Measurements from ENCODE around the gene FHOD3. TPM values are rescaled to one million over a fixed set of nuclear protein-coding genes. Genes with fewer than 3 reads are reported as not detected.
"Not testable (repeated sequence)": the region's sequence is repeated elsewhere in the genome, so short reads cannot be mapped to it uniquely, and the experiment has no call there.

Gene FHOD3
- total RNA-seq, 1 experiment from 2014 or later: 0.34 TPM

GRCh38 chr18:36760598-36760997, 463.1 kb downstream of the FHOD3 start:
- Histone ChIP-seq H3K27ac (ENCODE audit: low read depth, low read length, poor library complexity, severe bottlenecking) (no peak overlapping the region), H3K4me3 (ENCODE audit: low read depth, low read length, poor library complexity, severe bottlenecking) (no peak overlapping the region), H3K4me1 (ENCODE audit: insufficient read depth, low read length, poor library complexity, severe bottlenecking) (no peaks in the 10 kb centered on the region), H3K27me3 (replicated peaks; ENCODE audit: insufficient read depth, low read depth, low read length, poor library complexity) (peaks cover 3% of the 10 kb centered on the region), H3K9me3 (ENCODE audit: low read depth, low read length, poor library complexity, severe bottlenecking) (no peaks in the 10 kb centered on the region), H3K36me3 (ENCODE audit: insufficient read depth, low read length, poor library complexity, severe bottlenecking) (no peaks in the 10 kb centered on the region)
- POLR2A ChIA-PET (ENCODE audit: low non-redundant PET): no interaction called here
- DNase-seq (ENCODE audit: low spot score): no peak
- TF ChIP-seq EZH2 (IDR thresholded peaks at IDR 0.05; ENCODE audit: borderline replicate concordance, low read depth, low read length, poor library complexity, severe bottlenecking) (no peak), CTCF (conservative IDR thresholded peaks at IDR 0.05; ENCODE audit: low read depth, low read length) (no peak)
- no TSS peak for BruUV-seq (replicated peaks)
- intact Hi-C loops (cut with micrococcal nuclease; ENCODE audit: unreplicated experiment): no loop called here
- CTCF ChIA-PET: interaction anchor here (0.5 kb wide), 1 partner anchor 48 kb away, joined by 4 read pairs; no protein-coding TSS in a partner anchor

- no peak overlapping the region for H3K27ac ChIP-seq (ENCODE audit: low read depth, low read length, poor library complexity, severe bottlenecking)
- H3K9me3 ChIP-seq (ENCODE audit: low read depth, low read length, poor library complexity, severe bottlenecking): no peaks in the 10 kb centered on the region
- H3K27me3 ChIP-seq (replicated peaks; ENCODE audit: insufficient read depth, low read depth, low read length, poor library complexity): peaks cover 3% of the 10 kb centered on the region
- TF ChIP-seq EZH2 (IDR thresholded peaks at IDR 0.05; ENCODE audit: borderline replicate concordance, low read depth, low read length, poor library complexity, severe bottlenecking): no peak
- 0 out of 2 replicates have a peak, but pooled peaks have one; percentile 18 for TF ChIP-seq CTCF (conservative IDR thresholded peaks at IDR 0.05; ENCODE audit: low read depth, low read length)
- DNase-seq (ENCODE audit: low spot score): no peak
- no TSS peak for BruUV-seq (replicated peaks)
- no peaks in the 10 kb centered on the region for H3K36me3 ChIP-seq (ENCODE audit: insufficient read depth, low read length, poor library complexity, severe bottlenecking)
- H3K4me3 ChIP-seq (ENCODE audit: low read depth, low read length, poor library complexity, severe bottlenecking): no peak overlapping the region
- H3K4me1 ChIP-seq (ENCODE audit: insufficient read depth, low read length, poor library complexity, severe bottlenecking): peaks cover under 1% of the 10 kb centered on the region
- CTCF ChIA-PET: interaction anchor here (0.5 kb wide), 1 partner anchor 47 kb away, joined by 4 read pairs; no protein-coding TSS in a partner anchor
- intact Hi-C loops (cut with micrococcal nuclease; ENCODE audit: unreplicated experiment): no loop called here
- POLR2A ChIA-PET (ENCODE audit: low non-redundant PET): no interaction called here
Measured at GRCh38 chr18:36761186-36761698, 463.7 kb downstream of the FHOD3 start.

- H3K27me3 ChIP-seq (replicated peaks; ENCODE audit: insufficient read depth, low read depth, low read length, poor library complexity): peaks cover 3% of the 10 kb centered on the region
- H3K4me3 ChIP-seq (ENCODE audit: low read depth, low read length, poor library complexity, severe bottlenecking): no peak overlapping the region
- peaks cover 9% of the 10 kb centered on the region for H3K4me1 ChIP-seq (ENCODE audit: insufficient read depth, low read length, poor library complexity, severe bottlenecking)
- POLR2A ChIA-PET (ENCODE audit: low non-redundant PET): no interaction called here
- DNase-seq (ENCODE audit: low spot score): no peak
- no peak overlapping the region for H3K27ac ChIP-seq (ENCODE audit: low read depth, low read length, poor library complexity, severe bottlenecking)
- BruUV-seq (replicated peaks): no TSS peak
- intact Hi-C loops (cut with micrococcal nuclease; ENCODE audit: unreplicated experiment): no loop called here
- CTCF ChIA-PET: no interaction called here
- no peaks in the 10 kb centered on the region for H3K9me3 ChIP-seq (ENCODE audit: low read depth, low read length, poor library complexity, severe bottlenecking)
- H3K36me3 ChIP-seq (ENCODE audit: insufficient read depth, low read length, poor library complexity, severe bottlenecking): no peaks in the 10 kb centered on the region
- TF ChIP-seq CTCF (conservative IDR thresholded peaks at IDR 0.05; ENCODE audit: low read depth, low read length): no peak
- no peak for TF ChIP-seq EZH2 (IDR thresholded peaks at IDR 0.05; ENCODE audit: borderline replicate concordance, low read depth, low read length, poor library complexity, severe bottlenecking)
Measured at GRCh38 chr18:36762074-36762473, 464.6 kb downstream of the FHOD3 start.

GRCh38 chr18:36762965-36763364, 465.5 kb downstream of the FHOD3 start:
- H3K4me1 ChIP-seq (ENCODE audit: insufficient read depth, low read length, poor library complexity, severe bottlenecking): peaks cover 10% of the 10 kb centered on the region
- H3K27ac ChIP-seq (ENCODE audit: low read depth, low read length, poor library complexity, severe bottlenecking); POLR2A ChIA-PET (ENCODE audit: low non-redundant PET); intact Hi-C loops (cut with micrococcal nuclease; ENCODE audit: unreplicated experiment); H3K9me3 ChIP-seq (ENCODE audit: low read depth, low read length, poor library complexity, severe bottlenecking); DNase-seq (ENCODE audit: low spot score); H3K4me3 ChIP-seq (ENCODE audit: low read depth, low read length, poor library complexity, severe bottlenecking); H3K36me3 ChIP-seq (ENCODE audit: insufficient read depth, low read length, poor library complexity, severe bottlenecking); CTCF ChIA-PET; BruUV-seq (replicated peaks); H3K27me3 ChIP-seq (replicated peaks; ENCODE audit: insufficient read depth, low read depth, low read length, poor library complexity): not testable (repeated sequence)

Data from A673 (cell line).